ENCODE results near the gene ZNF225.

DNA sequence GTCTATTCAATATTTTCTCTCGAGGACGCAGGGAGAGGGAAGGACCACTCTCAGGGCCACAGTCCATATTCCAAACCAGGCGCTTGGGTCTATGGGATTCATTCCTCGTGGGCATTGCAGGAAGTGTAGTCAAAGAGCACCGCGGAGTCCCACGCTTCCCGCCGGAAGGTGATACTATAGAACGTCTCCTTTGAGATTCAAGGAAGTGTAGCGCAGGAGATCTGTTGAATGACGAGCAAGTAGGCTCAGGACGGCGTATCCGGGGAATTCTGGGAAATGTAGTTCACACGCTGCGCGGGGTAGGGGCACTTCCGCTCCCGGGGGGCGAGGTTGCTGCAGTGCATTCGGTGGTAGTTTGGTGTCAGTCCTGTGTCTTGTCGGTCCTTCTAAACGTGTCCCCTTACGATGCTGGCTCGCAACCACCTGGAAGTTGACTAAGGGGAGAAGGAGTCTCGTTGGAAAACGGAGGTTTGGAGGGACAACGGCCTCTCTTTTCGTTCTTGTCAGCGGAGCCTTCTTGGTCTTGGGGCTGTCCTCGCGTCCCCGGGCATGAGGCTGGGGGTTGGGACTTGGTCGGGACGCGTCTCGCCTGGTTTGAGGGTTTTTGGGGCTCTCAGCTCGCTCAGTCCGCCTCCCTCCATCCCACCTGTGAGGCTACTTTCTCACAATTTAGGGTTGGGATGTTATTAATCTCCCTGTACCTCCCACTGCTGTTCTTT is 41.2 kb upstream of the ZNF225 start, which contains the start of gene ZNF284:
- TF ChIP-seq, protein P1, sequence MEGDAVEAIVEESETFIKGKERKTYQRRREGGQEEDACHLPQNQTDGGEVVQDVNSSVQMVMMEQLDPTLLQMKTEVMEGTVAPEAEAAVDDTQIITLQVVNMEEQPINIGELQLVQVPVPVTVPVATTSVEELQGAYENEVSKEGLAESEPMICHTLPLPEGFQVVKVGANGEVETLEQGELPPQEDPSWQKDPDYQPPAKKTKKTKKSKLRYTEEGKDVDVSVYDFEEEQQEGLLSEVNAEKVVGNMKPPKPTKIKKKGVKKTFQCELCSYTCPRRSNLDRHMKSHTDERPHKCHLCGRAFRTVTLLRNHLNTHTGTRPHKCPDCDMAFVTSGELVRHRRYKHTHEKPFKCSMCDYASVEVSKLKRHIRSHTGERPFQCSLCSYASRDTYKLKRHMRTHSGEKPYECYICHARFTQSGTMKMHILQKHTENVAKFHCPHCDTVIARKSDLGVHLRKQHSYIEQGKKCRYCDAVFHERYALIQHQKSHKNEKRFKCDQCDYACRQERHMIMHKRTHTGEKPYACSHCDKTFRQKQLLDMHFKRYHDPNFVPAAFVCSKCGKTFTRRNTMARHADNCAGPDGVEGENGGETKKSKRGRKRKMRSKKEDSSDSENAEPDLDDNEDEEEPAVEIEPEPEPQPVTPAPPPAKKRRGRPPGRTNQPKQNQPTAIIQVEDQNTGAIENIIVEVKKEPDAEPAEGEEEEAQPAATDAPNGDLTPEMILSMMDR (conservative IDR thresholded peaks at IDR 0.05; ENCODE audit: low read length): no peak
- TF ChIP-seq EZH2phosphoT487 (IDR thresholded peaks at IDR 0.05; ENCODE audit: borderline replicate concordance, low read depth, low read length): no peak
